OCI-LY1 (cell line): Measurements from ENCODE around the gene ENPP7.

Experiments used
- H2AFZ ChIP-seq: fragments of 200-600 bp; sonication (generic), shearing (Covaris generic); 2 replicates; pipeline ENCODE4 v1.6.0; 2014; ENCODE audit warnings: antibody characterized with exemption, mild to moderate bottlenecking, low read length
- H3F3A ChIP-seq: fragments of 200-600 bp; sonication (generic), shearing (Covaris generic); 2 replicates; pipeline ENCODE4 v1.6.0; 2014; ENCODE audit warnings: mild to moderate bottlenecking, antibody characterized with exemption, low read length, moderate library complexity; ENCODE audit not compliant: insufficient read depth
- H3K27ac ChIP-seq: fragments of 200-600 bp; sonication (generic); 2 replicates; pipeline ENCODE4 v1.5.1; 2014; ENCODE audit warnings: low read length, mixed run types, mild to moderate bottlenecking, low read depth; ENCODE audit not compliant: poor library complexity, severe bottlenecking
- H3K27me3 ChIP-seq: fragments of 200-600 bp; sonication (generic); 2 replicates; pipeline ENCODE4 v1.6.0; 2014; ENCODE audit warnings: antibody characterized with exemption, mild to moderate bottlenecking, low read length, moderate library complexity; ENCODE audit not compliant: insufficient read depth
- H3K36me3 ChIP-seq: fragments of 200-600 bp; sonication (generic); 2 replicates; pipeline ENCODE4 v1.6.1; 2014; ENCODE audit warnings: mild to moderate bottlenecking, antibody characterized with exemption, low read length, moderate library complexity, mixed read lengths; ENCODE audit not compliant: insufficient read depth
- H3K4me1 ChIP-seq: fragments of 200-600 bp; sonication (generic); 2 replicates; pipeline ENCODE4 v1.5.1; 2014; ENCODE audit warnings: mild to moderate bottlenecking, low read length, moderate library complexity; ENCODE audit not compliant: insufficient read depth, severe bottlenecking
- H3K4me2 ChIP-seq: fragments of 200-600 bp; sonication (generic), shearing (Covaris generic); 2 replicates; pipeline ENCODE4 v1.6.1; 2014; ENCODE audit warnings: low read length
- H3K4me3 ChIP-seq: fragments of 200-600 bp; sonication (generic); 2 replicates; pipeline ENCODE4 v1.5.1; 2014; ENCODE audit warnings: low read length, low read depth, mild to moderate bottlenecking, mixed read lengths; ENCODE audit not compliant: poor library complexity, severe bottlenecking
- H3K79me2 ChIP-seq: fragments of 200-600 bp; shearing (Covaris generic); 2 replicates; pipeline ENCODE4 v1.6.1; 2016; ENCODE audit warnings: mixed run types, low read length, mixed read lengths; ENCODE audit not compliant: insufficient read depth
- H3K9ac ChIP-seq: fragments of 200-600 bp; sonication (generic), shearing (Covaris generic); 2 replicates; pipeline ENCODE4 v1.6.1; 2014; ENCODE audit warnings: mild to moderate bottlenecking, low read length, mixed read lengths
- H3K9me2 ChIP-seq: fragments of 200-600 bp; sonication (generic), shearing (Covaris generic); 2 replicates; pipeline ENCODE4 v1.6.1; 2014; ENCODE audit warnings: low read depth, mild to moderate bottlenecking, low read length, mixed read lengths
- H3K9me3 ChIP-seq: fragments of 200-600 bp; shearing (Covaris generic); 2 replicates; pipeline ENCODE4 v1.6.1; 2014; ENCODE audit warnings: low read length, mixed read lengths
- H4K20me1 ChIP-seq: fragments of 200-600 bp; sonication (generic), shearing (Covaris generic); 2 replicates; pipeline ENCODE4 v1.6.0; 2016; ENCODE audit warnings: mild to moderate bottlenecking, low read length; ENCODE audit not compliant: insufficient read depth
- CTCF ChIP-seq: fragments of 200-600 bp; sonication (generic), shearing (Covaris generic); IDR thresholded peaks from 2 replicates; pipeline ENCODE4 v1.5.1; 2017; ENCODE audit warnings: mild to moderate bottlenecking, antibody characterized with exemption, low read length, moderate library complexity, mixed read lengths
- EZH2 ChIP-seq: fragments of 200-600 bp; sonication (generic), shearing (Covaris generic); IDR thresholded peaks from 2 replicates; pipeline ENCODE4 v1.8.0; 2017; ENCODE audit warnings: borderline replicate concordance, mixed run types, mild to moderate bottlenecking, antibody characterized with exemption, low read length, moderate library complexity, mixed read lengths

ENPP7 gene

GRCh38 chr17:79743614-79744013, 12.9 kb downstream of the ENPP7 start:
- H3K27ac ChIP-seq, result no peak overlapping the region
- H3K79me2 ChIP-seq, result no peaks in the 10 kb centered on the region
- TF ChIP-seq EZH2 (no peak), CTCF (no peak)
- no peaks in the 10 kb centered on the region for H3K9me3 ChIP-seq
- no peaks in the 10 kb centered on the region for H3K36me3 ChIP-seq
- H3K27me3 ChIP-seq, result peaks cover 10% of the 10 kb centered on the region; the same call in 1 of the 2 replicates
- H3K4me1 ChIP-seq, result peaks cover 3% of the 10 kb centered on the region
- H3K9me2 ChIP-seq, result no peaks in the 10 kb centered on the region
- no peak overlapping the region for H2AFZ ChIP-seq
- H3K9ac ChIP-seq, result no peak overlapping the region
- no peak overlapping the region for H3K4me2 ChIP-seq
- no peaks in the 10 kb centered on the region for H4K20me1 ChIP-seq
- no peak overlapping the region for H3K4me3 ChIP-seq
- no peaks in the 10 kb centered on the region for H3F3A ChIP-seq

GRCh38 chr17:79745641-79746105, 14.9 kb downstream of the ENPP7 start:
- H3K9ac ChIP-seq, result no peak overlapping the region

GRCh38 chr17:79746889-79747507, 16.3 kb downstream of the ENPP7 start:
- Histone ChIP-seq H3F3A (no peaks in the 10 kb centered on the region), H3K27me3 (peaks cover 5% of the 10 kb centered on the region; the same call in 1 of the 2 replicates), H3K27ac (no peak overlapping the region), H2AFZ (no peak overlapping the region), H4K20me1 (no peaks in the 10 kb centered on the region), H3K79me2 (no peaks in the 10 kb centered on the region), H3K4me2 (no peak overlapping the region), H3K9me3 (no peaks in the 10 kb centered on the region), H3K36me3 (no peaks in the 10 kb centered on the region), H3K9me2 (no peaks in the 10 kb centered on the region), H3K4me3 (no peak overlapping the region), H3K4me1 (peaks cover 2% of the 10 kb centered on the region), H3K9ac (no peak overlapping the region)
- TF ChIP-seq CTCF (no peak), EZH2 (no peak)

More at GRCh38 chr17:79745641-79746105, 14.9 kb downstream of the ENPP7 start:
- H3K4me1 ChIP-seq, result peaks cover 3% of the 10 kb centered on the region
- H3K27ac ChIP-seq, result no peak overlapping the region
- no peaks in the 10 kb centered on the region for H4K20me1 ChIP-seq
- H3K4me2 ChIP-seq, result no peak overlapping the region
- no peak for TF ChIP-seq CTCF
- TF ChIP-seq EZH2, result no peak
- no peak overlapping the region for H2AFZ ChIP-seq
- no peaks in the 10 kb centered on the region for H3K9me2 ChIP-seq
- H3K9me3 ChIP-seq, result no peaks in the 10 kb centered on the region
- H3K36me3 ChIP-seq, result no peaks in the 10 kb centered on the region
- no peak overlapping the region for H3K4me3 ChIP-seq
- no peaks in the 10 kb centered on the region for H3K79me2 ChIP-seq
- peaks cover 5% of the 10 kb centered on the region; the same call in 1 of the 2 replicates for H3K27me3 ChIP-seq
- H3F3A ChIP-seq, result no peaks in the 10 kb centered on the region
